ENCODE measurements around the gene KRT28. TPM values are rescaled to one million over a fixed set of nuclear protein-coding genes. Genes with fewer than 3 reads are reported as not detected.

KRT28 gene, protein sequence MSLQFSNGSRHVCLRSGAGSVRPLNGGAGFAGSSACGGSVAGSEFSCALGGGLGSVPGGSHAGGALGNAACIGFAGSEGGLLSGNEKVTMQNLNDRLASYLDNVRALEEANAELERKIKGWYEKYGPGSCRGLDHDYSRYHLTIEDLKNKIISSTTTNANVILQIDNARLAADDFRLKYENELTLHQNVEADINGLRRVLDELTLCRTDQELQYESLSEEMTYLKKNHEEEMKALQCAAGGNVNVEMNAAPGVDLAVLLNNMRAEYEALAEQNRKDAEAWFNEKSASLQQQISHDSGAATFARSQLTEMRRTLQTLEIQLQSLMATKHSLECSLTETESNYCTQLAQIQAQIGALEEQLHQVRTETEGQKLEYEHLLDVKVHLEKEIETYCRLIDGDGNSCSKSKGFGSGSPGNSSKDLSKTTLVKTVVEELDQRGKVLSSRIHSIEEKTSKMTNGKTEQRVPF
- total RNA-seq (2016; rRNA removed; fragmentation: Illumina TruSeq; extraction: Trizol) (not detected in 2 replicates), polyA plus RNA-seq (2011; rRNA removed) (not detected in 2 replicates), polyA minus RNA-seq (2011; rRNA and poly(A)+ RNA removed; ENCODE audit: low replicate concordance) (not detected in 2 replicates), Bru-seq, nascent RNA (not detected), BruChase-seq, experiment 1, labeled RNA remaining after a 6-hour chase (not detected), BruChase-seq, experiment 2, labeled RNA remaining after a 2-hour chase (not detected)
- total RNA-seq (2016; cell fraction: cytosol; rRNA removed; fragmentation: Illumina TruSeq; extraction: Trizol; ENCODE audit: low read depth): not detected in 2 replicates
- total RNA-seq (2016; cell fraction: insoluble cytoplasmic fraction; rRNA removed; fragmentation: Illumina TruSeq; extraction: Trizol): not detected in 2 replicates
- not detected in 2 replicates for total RNA-seq (2016; cell fraction: membrane; rRNA removed; fragmentation: Illumina TruSeq; extraction: Trizol)
- total RNA-seq (2016; cell fraction: nucleus; rRNA removed; fragmentation: Illumina TruSeq; extraction: Trizol): not detected in 2 replicates
- polyA plus RNA-seq (2011; cell fraction: cytosol; rRNA removed): not detected in 2 replicates
- not detected in 2 replicates for polyA plus RNA-seq (2011; cell fraction: nucleus; rRNA removed)
- not detected in 2 replicates for polyA plus RNA-seq (2012)
- not detected in 2 replicates for polyA plus RNA-seq (2016; cell fraction: cytosol; fragmentation: Illumina TruSeq; extraction: Trizol; ENCODE audit: low read depth)
- polyA plus RNA-seq (2016; cell fraction: insoluble cytoplasmic fraction; fragmentation: Illumina TruSeq; extraction: Trizol; ENCODE audit: low read depth): not detected in 2 replicates
- not detected in 2 replicates for polyA plus RNA-seq (2016; cell fraction: membrane; fragmentation: Illumina TruSeq; extraction: Trizol; ENCODE audit: low read depth)
- polyA plus RNA-seq (2016; cell fraction: nucleus; fragmentation: Illumina TruSeq; extraction: Trizol; ENCODE audit: insufficient read depth, low read depth): not detected in 2 replicates
- not detected in 2 replicates for polyA minus RNA-seq (2011; cell fraction: cytosol; rRNA and poly(A)+ RNA removed)
- not detected in 2 replicates for polyA minus RNA-seq (2011; cell fraction: nucleus; rRNA and poly(A)+ RNA removed)
- long read RNA-seq, experiment 1: 0 reads
- long read RNA-seq, experiment 2: 0 reads

DNA sequence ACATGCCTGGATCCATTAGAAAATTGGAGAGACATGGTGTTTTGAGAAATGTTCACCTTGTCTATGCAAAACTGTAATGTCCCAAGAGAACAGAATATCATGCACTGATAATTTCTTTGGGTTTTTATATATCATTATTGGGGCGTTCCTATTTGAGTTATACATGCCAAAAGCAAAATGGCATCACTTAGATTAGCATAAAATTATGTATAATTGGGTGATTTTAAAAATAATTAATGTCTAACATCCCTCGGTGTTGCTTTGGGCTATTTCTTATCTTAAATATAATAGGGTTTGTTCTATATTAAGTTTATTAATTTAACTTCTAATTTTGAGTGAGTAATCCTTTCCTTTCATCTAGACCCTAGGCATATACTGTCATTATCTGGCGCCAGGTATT is at the start of gene KRT28:
Gene KRT28, minus strand, starts transcription at position 101 of the 400 bp plus-strand sequence. Its CDS starts 66 bp downstream, at position 35.
- Histone ChIP-seq H3K4me2 (ENCODE audit: low read depth, low read length) (no peak within 1 kb of the TSS), H3K9me3 (ENCODE audit: low read length) (no peaks in the 10 kb centered on the region), H3K36me3 (replicated peaks in 1 of 2; ENCODE audit: control insufficient read depth in 1 of 2, insufficient read depth in 2 of 2, low read length in 2 of 2) (no peaks in the 10 kb centered on the region), H3K4me1 (ENCODE audit: insufficient read depth, low read length) (peaks cover 6% of the 10 kb centered on the region), H3K9ac (ENCODE audit: insufficient read depth, low read depth, low read length) (no peak within 1 kb of the TSS), H3K27ac (ENCODE audit: extremely low read length, insufficient read depth, low read length) (no peak within 1 kb of the TSS), H3K27me3 (ENCODE audit: control insufficient read depth in 1 of 2, insufficient read depth in 2 of 2, low read length in 2 of 2) (peaks cover 0 to 24% of the 10 kb centered on the region in 2 experiments; a peak in 3 of 5 replicates), H3K4me3 (replicated peaks in 1 of 3; ENCODE audit: insufficient read depth in 1 of 3, low read depth in 2 of 3, low read length in 3 of 3) (no peak within 1 kb of the TSS), H2AFZ (ENCODE audit: low read length) (no peak within 1 kb of the TSS), H3K79me2 (ENCODE audit: insufficient read depth, low read length) (no peaks in the 10 kb centered on the region), H4K20me1 (ENCODE audit: insufficient read depth, low read length) (no peaks in the 10 kb centered on the region)
- intact Hi-C loops (cut with micrococcal nuclease; ENCODE audit: unreplicated experiment): loop anchor here (5.0 kb wide), 1 partner anchor 847 kb away; no protein-coding TSS in a partner anchor
- DNase-seq (ENCODE audit: low spot score) (no peak), ATAC-seq (no peak), FAIRE-seq (no peak)
- CTCF ChIA-PET (ENCODE audit: low intra/inter-chr PET ratio, low total read pairs): no interaction called here
- POLR2A ChIA-PET: no interaction called here
- in situ Hi-C loops (cut with HindIII; ENCODE audit: extremely low pct_ligation_motif_present, low pct_unique_long_range_greater_than_20kb): loop anchor here (5.0 kb wide), 1 partner anchor 862 kb away; no protein-coding TSS in a partner anchor
- WGBS (ENCODE audit: low lambda C conversion rate): 8% methylated on average over 3 of the region's 3 CpGs
- no TSS peak for BruUV-seq (replicated peaks)
- TF ChIP-seq ZNF296 (CRISPR knock-in tag; conservative IDR thresholded peaks at IDR 0.05): no peak
- no peak for TF ChIP-seq HOXD1 (CRISPR knock-in tag; IDR thresholded peaks at IDR 0.05)
- TF ChIP-seq EP300 (IDR thresholded peaks at IDR 0.05; ENCODE audit: low read depth in 2 of 2, low read length in 2 of 2): no peak
- no peak for TF ChIP-seq EP300 (CRISPR knock-in tag; IDR thresholded peaks at IDR 0.05; ENCODE audit: borderline replicate concordance)
- no peak for TF ChIP-seq MAFF (IDR thresholded peaks at IDR 0.05; ENCODE audit: low read depth, low read length)
- TF ChIP-seq, protein P1, sequence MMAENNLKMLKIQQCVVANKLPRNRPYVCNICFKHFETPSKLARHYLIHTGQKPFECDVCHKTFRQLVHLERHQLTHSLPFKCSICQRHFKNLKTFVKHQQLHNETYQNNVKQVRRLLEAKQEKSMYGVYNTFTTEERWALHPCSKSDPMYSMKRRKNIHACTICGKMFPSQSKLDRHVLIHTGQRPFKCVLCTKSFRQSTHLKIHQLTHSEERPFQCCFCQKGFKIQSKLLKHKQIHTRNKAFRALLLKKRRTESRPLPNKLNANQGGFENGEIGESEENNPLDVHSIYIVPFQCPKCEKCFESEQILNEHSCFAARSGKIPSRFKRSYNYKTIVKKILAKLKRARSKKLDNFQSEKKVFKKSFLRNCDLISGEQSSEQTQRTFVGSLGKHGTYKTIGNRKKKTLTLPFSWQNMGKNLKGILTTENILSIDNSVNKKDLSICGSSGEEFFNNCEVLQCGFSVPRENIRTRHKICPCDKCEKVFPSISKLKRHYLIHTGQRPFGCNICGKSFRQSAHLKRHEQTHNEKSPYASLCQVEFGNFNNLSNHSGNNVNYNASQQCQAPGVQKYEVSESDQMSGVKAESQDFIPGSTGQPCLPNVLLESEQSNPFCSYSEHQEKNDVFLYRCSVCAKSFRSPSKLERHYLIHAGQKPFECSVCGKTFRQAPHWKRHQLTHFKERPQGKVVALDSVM (CRISPR knock-in tag; IDR thresholded peaks at IDR 0.05): no peak
- TF ChIP-seq ZNF773 (CRISPR knock-in tag; IDR thresholded peaks at IDR 0.05; ENCODE audit: borderline replicate concordance): no peak
- TF ChIP-seq, protein P2, sequence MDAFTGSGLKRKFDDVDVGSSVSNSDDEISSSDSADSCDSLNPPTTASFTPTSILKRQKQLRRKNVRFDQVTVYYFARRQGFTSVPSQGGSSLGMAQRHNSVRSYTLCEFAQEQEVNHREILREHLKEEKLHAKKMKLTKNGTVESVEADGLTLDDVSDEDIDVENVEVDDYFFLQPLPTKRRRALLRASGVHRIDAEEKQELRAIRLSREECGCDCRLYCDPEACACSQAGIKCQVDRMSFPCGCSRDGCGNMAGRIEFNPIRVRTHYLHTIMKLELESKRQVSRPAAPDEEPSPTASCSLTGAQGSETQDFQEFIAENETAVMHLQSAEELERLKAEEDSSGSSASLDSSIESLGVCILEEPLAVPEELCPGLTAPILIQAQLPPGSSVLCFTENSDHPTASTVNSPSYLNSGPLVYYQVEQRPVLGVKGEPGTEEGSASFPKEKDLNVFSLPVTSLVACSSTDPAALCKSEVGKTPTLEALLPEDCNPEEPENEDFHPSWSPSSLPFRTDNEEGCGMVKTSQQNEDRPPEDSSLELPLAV (CRISPR knock-in tag; conservative IDR thresholded peaks at IDR 0.05; ENCODE audit: low read depth): no peak
- no peak for TF ChIP-seq ZNF652 (CRISPR knock-in tag; IDR thresholded peaks at IDR 0.05; ENCODE audit: borderline replicate concordance, low read depth)
